DND-41 (cell line): ENCODE measurements around the gene C1orf167.

ENCODE experiments used
- ATAC-seq: fragments of 200-7000 bp; cut with Tn5 transposase; 3 replicates; pipeline ENCODE4 v1.9.1; 2021; ENCODE audit warnings: low read depth; ENCODE audit not compliant: insufficient read depth
- DNase-seq: peaks from one replicate; pipeline ENCODE4 v3.0.0-alpha.2; 2020
- H2AFZ ChIP-seq: 2 replicates; pipeline ENCODE4 v1.6.0; 2012; ENCODE audit warnings: low read depth, low read length
- H3K27ac ChIP-seq: 2 replicates; pipeline ENCODE4 v1.5.1; 2012; ENCODE audit warnings: low read length, inconsistent platforms
- H3K27me3 ChIP-seq: fragments of 200-600 bp; sonication (generic); 2 replicates; pipeline ENCODE4 v1.6.0; 2012; ENCODE audit warnings: low read length, mild to moderate bottlenecking, inconsistent platforms; ENCODE audit not compliant: insufficient read depth, poor library complexity
- H3K36me3 ChIP-seq: 2 replicates; pipeline ENCODE4 v1.5.1; 2012; ENCODE audit warnings: low read length, inconsistent platforms; ENCODE audit not compliant: insufficient read depth
- H3K4me1 ChIP-seq: 2 replicates; pipeline ENCODE4 v1.5.1; 2012; ENCODE audit warnings: mild to moderate bottlenecking, low read length; ENCODE audit not compliant: insufficient read depth
- H3K4me2 ChIP-seq: 2 replicates; pipeline ENCODE4 v1.6.0; 2012; ENCODE audit warnings: mild to moderate bottlenecking, moderate library complexity, low read length, inconsistent platforms; ENCODE audit not compliant: insufficient read depth
- H3K4me3 ChIP-seq, 2 experiments: fragments of 200-600 bp in 1 of 2; shearing (Covaris generic) in 1 of 2; 2 replicates each; pipeline ENCODE4 v1.5.1; 2012 to 2016; ENCODE audit warnings: inconsistent platforms in 2 of 2, low read length in 2 of 2, mild to moderate bottlenecking in 2 of 2, low read depth in 1 of 2, moderate library complexity in 1 of 2
- H3K79me2 ChIP-seq: 2 replicates; pipeline ENCODE4 v1.6.0; 2012; ENCODE audit warnings: low read length, inconsistent platforms; ENCODE audit not compliant: insufficient read depth
- H3K9ac ChIP-seq: 2 replicates; pipeline ENCODE4 v1.6.0; 2012; ENCODE audit warnings: low read depth, mild to moderate bottlenecking, inconsistent platforms, low read length, moderate library complexity
- H3K9me3 ChIP-seq: 2 replicates; pipeline ENCODE4 v1.5.1; 2012; ENCODE audit warnings: low read length, moderate library complexity, mild to moderate bottlenecking, inconsistent platforms; ENCODE audit not compliant: insufficient read depth, severe bottlenecking
- H4K20me1 ChIP-seq: 2 replicates; pipeline ENCODE4 v1.6.0; 2012; ENCODE audit warnings: low read length; ENCODE audit not compliant: insufficient read depth
- CTCF ChIP-seq: IDR thresholded peaks from 2 replicates; pipeline ENCODE4 v1.5.1; 2012; ENCODE audit warnings: borderline replicate concordance, low read length, moderate library complexity, mild to moderate bottlenecking; ENCODE audit not compliant: poor library complexity, severe bottlenecking; ENCODE audit errors: extremely low read depth
- EZH2 ChIP-seq: IDR thresholded peaks from 3 replicates; pipeline ENCODE4 v1.6.1; 2012; ENCODE audit warnings: borderline replicate concordance, low read depth, mild to moderate bottlenecking, moderate library complexity, low read length, inconsistent platforms; ENCODE audit not compliant: severe bottlenecking

The C1orf167 gene

GRCh38 chr1:11720525-11720924 is 41.5 kb upstream of the C1orf167 start:
- Histone ChIP-seq H2AFZ (no peak overlapping the region), H3K4me1 (peaks cover 14% of the 10 kb centered on the region), H3K9me3 (no peaks in the 10 kb centered on the region), H3K4me2 (no peak overlapping the region), H3K79me2 (no peaks in the 10 kb centered on the region), H3K27me3 (no peaks in the 10 kb centered on the region), H3K9ac (no peak overlapping the region), H3K36me3 (no peaks in the 10 kb centered on the region), H3K27ac (no peak overlapping the region), H4K20me1 (no peaks in the 10 kb centered on the region), H3K4me3 (no peak overlapping the region)
- ATAC-seq (no peak), DNase-seq (no peak)
- TF ChIP-seq CTCF (no peak), EZH2 (no peak)

- TF ChIP-seq EZH2, result no peak
- H3K9ac ChIP-seq, result no peak overlapping the region
- H3K79me2 ChIP-seq, result no peaks in the 10 kb centered on the region
- no peaks in the 10 kb centered on the region for H3K27me3 ChIP-seq
- ATAC-seq, result no peak
- no peaks in the 10 kb centered on the region for H4K20me1 ChIP-seq
- peaks cover 14% of the 10 kb centered on the region for H3K4me1 ChIP-seq
- H3K27ac ChIP-seq, result no peak overlapping the region
- no peak overlapping the region for H3K4me3 ChIP-seq
- DNase-seq, result no peak
- no peak overlapping the region for H3K4me2 ChIP-seq
- H3K9me3 ChIP-seq, result no peaks in the 10 kb centered on the region
- H2AFZ ChIP-seq, result no peak overlapping the region
- no peaks in the 10 kb centered on the region for H3K36me3 ChIP-seq
Observed at GRCh38 chr1:11721311-11721710, 40.7 kb upstream of the C1orf167 start.

GRCh38 chr1:11722538-11722937 is 39.5 kb upstream of the C1orf167 start:
- Histone ChIP-seq H3K4me2 (no peak overlapping the region), H3K36me3 (no peaks in the 10 kb centered on the region), H3K9ac (no peak overlapping the region), H2AFZ (no peak overlapping the region), H3K27me3 (no peaks in the 10 kb centered on the region), H3K4me3 (no peak overlapping the region), H3K9me3 (no peaks in the 10 kb centered on the region), H4K20me1 (no peaks in the 10 kb centered on the region), H3K27ac (no peak overlapping the region), H3K4me1 (peaks cover 14% of the 10 kb centered on the region), H3K79me2 (no peaks in the 10 kb centered on the region)
- DNase-seq (no peak), ATAC-seq (no peak)
- TF ChIP-seq EZH2 (no peak), CTCF (no peak)

- H4K20me1 ChIP-seq, result no peaks in the 10 kb centered on the region; the same call in 1 of the 2 replicates
- ATAC-seq (no peak), DNase-seq (no peak)
- H3K4me1 ChIP-seq, result peaks cover 11% of the 10 kb centered on the region
- H3K9me3 ChIP-seq, result no peaks in the 10 kb centered on the region
- no peak overlapping the region for H3K4me3 ChIP-seq
- H3K27me3 ChIP-seq, result no peaks in the 10 kb centered on the region
- H3K79me2 ChIP-seq, result no peaks in the 10 kb centered on the region
- no peak overlapping the region for H3K4me2 ChIP-seq
- no peaks in the 10 kb centered on the region for H3K36me3 ChIP-seq
- no peak overlapping the region for H3K9ac ChIP-seq
- H3K27ac ChIP-seq, result no peak overlapping the region
- H2AFZ ChIP-seq, result no peak overlapping the region
- TF ChIP-seq CTCF (no peak), EZH2 (no peak)
Observed at GRCh38 chr1:11725616-11726015, 36.4 kb upstream of the C1orf167 start.
